KMS-11 (cell line): ENCODE results near the gene ZFP36L2.

Source experiments
- H2AFZ ChIP-seq: fragments of 200-600 bp; sonication (generic); 2 replicates; pipeline ENCODE4 v1.6.1; 2016; ENCODE audit warnings: antibody characterized with exemption, mixed run types, low read depth
- H3K27ac ChIP-seq: fragments of 200-600 bp; sonication (generic); 2 replicates; pipeline ENCODE4 v1.6.1; 2016; ENCODE audit warnings: mild to moderate bottlenecking, mixed run types
- H3K27me3 ChIP-seq: fragments of 200-600 bp; sonication (generic); 2 replicates; pipeline ENCODE4 v1.6.1; 2017; ENCODE audit warnings: mild to moderate bottlenecking, low read depth, mixed run types, moderate library complexity; ENCODE audit not compliant: insufficient read depth
- H3K36me3 ChIP-seq: fragments of 200-600 bp; sonication (generic); 2 replicates; pipeline ENCODE4 v1.6.1; 2017; ENCODE audit warnings: mild to moderate bottlenecking, mixed run types; ENCODE audit not compliant: insufficient read depth
- H3K4me1 ChIP-seq: fragments of 200-600 bp; sonication (generic); 2 replicates; pipeline ENCODE4 v1.6.1; 2016; ENCODE audit warnings: mild to moderate bottlenecking, low read depth, mixed run types; ENCODE audit not compliant: poor library complexity, severe bottlenecking
- H3K4me2 ChIP-seq: fragments of 200-600 bp; sonication (generic); 2 replicates; pipeline ENCODE4 v1.7.0; 2016; ENCODE audit warnings: mild to moderate bottlenecking, mixed run types
- H3K4me3 ChIP-seq: fragments of 200-600 bp; sonication (generic); IDR thresholded peaks from 2 replicates; pipeline ENCODE4 v1.6.1; 2017; ENCODE audit warnings: low read depth, low read length, mixed read lengths; ENCODE audit not compliant: insufficient read depth
- H3K79me2 ChIP-seq: fragments of 200-600 bp; sonication (generic); 2 replicates; pipeline ENCODE4 v1.6.1; 2016; ENCODE audit warnings: low read depth, mixed run types; ENCODE audit not compliant: insufficient read depth
- H3K9ac ChIP-seq: fragments of 200-600 bp; sonication (generic); 2 replicates; pipeline ENCODE4 v1.6.1; 2016; ENCODE audit warnings: mild to moderate bottlenecking, mixed run types
- H4K20me1 ChIP-seq: fragments of 200-600 bp; sonication (generic); 2 replicates; pipeline ENCODE4 v1.6.1; 2016; ENCODE audit warnings: mild to moderate bottlenecking, mixed run types; ENCODE audit not compliant: insufficient read depth
- CTCF ChIP-seq: fragments of 200-600 bp; sonication (generic); conservative IDR thresholded peaks from 2 replicates; pipeline ENCODE4 v1.6.1; 2017; ENCODE audit warnings: low read depth, mild to moderate bottlenecking, antibody characterized with exemption, low read length, moderate library complexity, mixed read lengths

Gene ZFP36L2

GRCh38 chr2:43221763-43222474 is 4.5 kb downstream of the ZFP36L2 start:
- Histone ChIP-seq H3K4me2 (peak overlapping the region; percentile 89), H3K4me3 (no peak overlapping the region), H3K79me2 (peaks cover 54% of the 10 kb centered on the region), H3K9ac (no peak overlapping the region; the same call in 1 of the 2 replicates), H4K20me1 (peaks cover 9% of the 10 kb centered on the region; the same call in 1 of the 2 replicates), H2AFZ (no peak overlapping the region), H3K4me1 (peaks cover 62% of the 10 kb centered on the region), H3K27ac (peak overlapping the region; percentile 89; the same call in 1 of the 2 replicates), H3K27me3 (no peaks in the 10 kb centered on the region), H3K36me3 (peaks cover 23% of the 10 kb centered on the region)
- TF ChIP-seq CTCF = no peak

GRCh38 chr2:43221124-43221762 is 5.2 kb downstream of the ZFP36L2 start:
- H4K20me1 ChIP-seq = peaks cover 9% of the 10 kb centered on the region; the same call in 1 of the 2 replicates
- no peak overlapping the region for H3K4me3 ChIP-seq
- H3K27me3 ChIP-seq = no peaks in the 10 kb centered on the region
- peaks cover 64% of the 10 kb centered on the region for H3K4me1 ChIP-seq
- H3K4me2 ChIP-seq = peak overlapping the region; percentile 89
- peaks cover 23% of the 10 kb centered on the region for H3K36me3 ChIP-seq
- no peak overlapping the region for H2AFZ ChIP-seq
- peak overlapping the region; percentile 73; the same call in 1 of the 2 replicates for H3K9ac ChIP-seq
- no peak for TF ChIP-seq CTCF
- H3K27ac ChIP-seq = peak overlapping the region; percentile 89
- peaks cover 54% of the 10 kb centered on the region for H3K79me2 ChIP-seq

GRCh38 chr2:43220760-43221123 is 5.7 kb downstream of the ZFP36L2 start:
- H3K4me1 ChIP-seq = peaks cover 64% of the 10 kb centered on the region
- H3K27ac ChIP-seq = peak overlapping the region; percentile 89
- peaks cover 49% of the 10 kb centered on the region for H3K79me2 ChIP-seq
- peak overlapping the region; percentile 89 for H3K4me2 ChIP-seq
- peak overlapping the region; percentile 73; the same call in 1 of the 2 replicates for H3K9ac ChIP-seq
- H4K20me1 ChIP-seq = peaks cover 9% of the 10 kb centered on the region; the same call in 1 of the 2 replicates
- H2AFZ ChIP-seq = no peak overlapping the region
- peaks cover 23% of the 10 kb centered on the region for H3K36me3 ChIP-seq
- TF ChIP-seq CTCF = no peak
- no peak overlapping the region for H3K4me3 ChIP-seq
- H3K27me3 ChIP-seq = no peaks in the 10 kb centered on the region

- peak overlapping the region; percentile 89 for H3K27ac ChIP-seq
- peak overlapping the region; percentile 89 for H3K4me2 ChIP-seq
- H3K4me1 ChIP-seq = peaks cover 64% of the 10 kb centered on the region
- peak overlapping the region; percentile 93 for H3K4me3 ChIP-seq
- peaks cover 44% of the 10 kb centered on the region for H3K79me2 ChIP-seq
- H2AFZ ChIP-seq = peak overlapping the region; percentile 55
- TF ChIP-seq CTCF = no peak
- peaks cover 23% of the 10 kb centered on the region for H3K36me3 ChIP-seq
- no peaks in the 10 kb centered on the region for H3K27me3 ChIP-seq
- H3K9ac ChIP-seq = peak overlapping the region; percentile 73
- peaks cover 9% of the 10 kb centered on the region; the same call in 1 of the 2 replicates for H4K20me1 ChIP-seq
These were observed 6.1 kb downstream of the ZFP36L2 start for GRCh38 chr2:43220229-43220751.
